Endodermal cell (in vitro differentiated cells): ENCODE measurements around the gene NADSYN1. TPM values are rescaled to one million over a fixed set of nuclear protein-coding genes. Genes with fewer than 3 reads are reported as not detected.

Experiments used
- DNase-seq: peaks from one replicate; pipeline ENCODE4 v3.0.0-alpha.2; 2017
- H3K27ac ChIP-seq: 2 replicates; pipeline ENCODE4 v1.5.1; 2013; ENCODE audit warnings: mild to moderate bottlenecking, low read depth, low read length, moderate library complexity
- H3K27me3 ChIP-seq: 2 replicates; pipeline ENCODE4 v1.6.1; 2013; ENCODE audit warnings: mild to moderate bottlenecking, low read length, moderate library complexity; ENCODE audit not compliant: insufficient read depth, control insufficient read depth, poor library complexity, severe bottlenecking
- H3K36me3 ChIP-seq: 2 replicates; pipeline ENCODE4 v1.7.0; 2013; ENCODE audit warnings: mild to moderate bottlenecking, low read length, moderate library complexity; ENCODE audit not compliant: control insufficient read depth, insufficient read depth
- H3K4me1 ChIP-seq: one replicate; pipeline ENCODE4 v1.7.0; 2013; ENCODE audit warnings: low read length; ENCODE audit not compliant: control insufficient read depth, insufficient read depth
- H3K4me3 ChIP-seq: 2 replicates; pipeline ENCODE4 v1.5.1; 2013; ENCODE audit warnings: mild to moderate bottlenecking, low read length, moderate library complexity
- H3K9ac ChIP-seq: 2 replicates; pipeline ENCODE4 v1.6.1; 2013; ENCODE audit warnings: mild to moderate bottlenecking, low read length, moderate library complexity; ENCODE audit not compliant: poor library complexity, severe bottlenecking; ENCODE audit errors: extremely low read depth
- H3K9me3 ChIP-seq: 2 replicates; pipeline ENCODE4 v1.6.1; 2013; ENCODE audit warnings: mild to moderate bottlenecking, low read length, moderate library complexity; ENCODE audit not compliant: control insufficient read depth
- H3K27ac Mint-ChIP-seq: 2 replicates; pipeline ENCODE4 v1.8.0; 2020; ENCODE audit warnings: mixed read lengths
- H3K27me3 Mint-ChIP-seq: 2 replicates; pipeline ENCODE4 v1.8.0; 2021; ENCODE audit warnings: mild to moderate bottlenecking, mixed read lengths; ENCODE audit not compliant: insufficient read depth
- H3K36me3 Mint-ChIP-seq: 2 replicates; pipeline ENCODE4 v1.8.0; 2020; ENCODE audit warnings: low read depth, mixed read lengths
- H3K4me1 Mint-ChIP-seq: 2 replicates; pipeline ENCODE4 v1.8.0; 2020; ENCODE audit warnings: mixed read lengths
- H3K4me3 Mint-ChIP-seq: 2 replicates; pipeline ENCODE4 v1.8.0; 2020; ENCODE audit warnings: mild to moderate bottlenecking, moderate library complexity, mixed read lengths
- H3K9me3 Mint-ChIP-seq: 2 replicates; pipeline ENCODE4 v1.8.0; 2020; ENCODE audit warnings: mild to moderate bottlenecking, mixed read lengths
- WGBS, 2 experiments: methylation state at CpG; one replicate each; pipeline versions ENCODE4 v1.1.5 to v1.1.7; 2013; ENCODE audit warnings: missing lambda C conversion rate in 2 of 2, mixed read lengths in 1 of 2; ENCODE audit not compliant: insufficient coverage in 1 of 2, insufficient read length in 1 of 2; 5-methylcytosine and 5-hydroxymethylcytosine counted together
- total RNA-seq, 2 donors: library from RNA; stranded (reverse); fragmentation: NEBNext Ultra II Directional in 1 of 2; extraction: Animal tissue kit (Norgen Biotek cat#: 25700) in 1 of 2; gene quantifications; 2 replicates in 1 of 2; 3 replicates in 1 of 2; pipeline ENCODE4 v1.2.1, GENCODE V29; 2021
- TF ChIP-seq, protein P1 (sequence below): fragments of 200-600 bp; sonication (generic); conservative IDR thresholded peaks from 2 replicates; pipeline ENCODE4 v1.5.0; 2021; ENCODE audit warnings: antibody characterized with exemption, mild to moderate bottlenecking

The NADSYN1 gene
- total RNA-seq, 2 donors from 2014 or later = 51.9 to 61.6 TPM

DNA sequence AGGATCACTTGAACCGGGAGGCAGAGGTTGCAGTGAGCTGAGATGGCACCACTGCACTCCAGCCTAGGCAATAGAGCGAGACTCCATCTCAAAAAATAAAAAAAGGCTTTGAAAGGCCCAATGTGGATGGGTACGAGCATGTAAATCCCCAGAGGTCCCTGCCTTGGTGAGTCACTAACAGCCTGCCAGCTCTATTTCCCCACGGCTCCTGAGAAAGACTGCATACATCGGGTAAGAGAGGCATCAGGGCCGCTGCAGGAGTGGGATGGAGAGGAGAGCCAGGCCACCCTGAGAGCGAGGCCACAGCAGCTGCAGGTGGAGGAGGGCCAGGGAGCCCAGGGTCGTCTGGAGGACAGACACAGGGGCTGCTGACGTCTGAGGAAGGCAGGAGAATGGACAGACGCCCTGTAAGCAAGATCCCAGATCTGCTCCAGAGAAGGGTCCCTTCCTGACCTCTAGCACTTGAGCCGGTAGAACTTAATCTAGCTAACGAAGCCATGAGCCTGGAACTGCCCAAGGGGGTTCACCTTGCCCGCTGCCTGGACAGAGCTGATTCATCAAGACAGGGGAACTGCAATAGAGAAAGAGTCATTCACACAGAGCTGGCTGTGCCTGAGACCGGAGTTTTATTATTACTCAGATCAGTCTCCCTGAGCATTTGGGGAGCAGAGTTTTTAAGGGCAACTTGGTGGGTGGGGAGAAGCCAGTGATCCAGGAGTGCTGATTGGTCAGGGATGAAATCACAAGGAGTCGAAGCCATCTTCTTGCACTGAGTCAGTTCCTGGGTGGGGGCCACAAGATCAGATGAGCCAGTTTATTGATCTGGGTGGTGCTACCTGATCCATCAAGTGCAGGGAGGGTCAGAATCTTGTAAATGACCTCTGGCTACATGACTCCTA lies 90.1 kb downstream of the NADSYN1 start:
- TF ChIP-seq, protein P1, sequence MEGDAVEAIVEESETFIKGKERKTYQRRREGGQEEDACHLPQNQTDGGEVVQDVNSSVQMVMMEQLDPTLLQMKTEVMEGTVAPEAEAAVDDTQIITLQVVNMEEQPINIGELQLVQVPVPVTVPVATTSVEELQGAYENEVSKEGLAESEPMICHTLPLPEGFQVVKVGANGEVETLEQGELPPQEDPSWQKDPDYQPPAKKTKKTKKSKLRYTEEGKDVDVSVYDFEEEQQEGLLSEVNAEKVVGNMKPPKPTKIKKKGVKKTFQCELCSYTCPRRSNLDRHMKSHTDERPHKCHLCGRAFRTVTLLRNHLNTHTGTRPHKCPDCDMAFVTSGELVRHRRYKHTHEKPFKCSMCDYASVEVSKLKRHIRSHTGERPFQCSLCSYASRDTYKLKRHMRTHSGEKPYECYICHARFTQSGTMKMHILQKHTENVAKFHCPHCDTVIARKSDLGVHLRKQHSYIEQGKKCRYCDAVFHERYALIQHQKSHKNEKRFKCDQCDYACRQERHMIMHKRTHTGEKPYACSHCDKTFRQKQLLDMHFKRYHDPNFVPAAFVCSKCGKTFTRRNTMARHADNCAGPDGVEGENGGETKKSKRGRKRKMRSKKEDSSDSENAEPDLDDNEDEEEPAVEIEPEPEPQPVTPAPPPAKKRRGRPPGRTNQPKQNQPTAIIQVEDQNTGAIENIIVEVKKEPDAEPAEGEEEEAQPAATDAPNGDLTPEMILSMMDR = no peak
- Histone ChIP-seq H3K27ac (no peak overlapping the region), H3K4me3 (no peak overlapping the region), H3K36me3 (no peaks in the 10 kb centered on the region), H3K9ac (no peak overlapping the region), H3K4me1 (peaks cover 19% of the 10 kb centered on the region), H3K27me3 (no peaks in the 10 kb centered on the region), H3K9me3 (peaks cover 24% of the 10 kb centered on the region)
- H3K4me3 Mint-ChIP-seq = no peak overlapping the region
- peaks cover 38% of the 10 kb centered on the region for H3K9me3 Mint-ChIP-seq
- H3K4me1 Mint-ChIP-seq = peaks cover 35% of the 10 kb centered on the region
- 92 to 93% methylated on average over 12 to 15 of the region's 15 CpGs for WGBS, 2 experiments
- DNase-seq = no peak
- peaks cover 10% of the 10 kb centered on the region for H3K36me3 Mint-ChIP-seq
- H3K27ac Mint-ChIP-seq = no peak overlapping the region
- H3K27me3 Mint-ChIP-seq = peaks cover 5% of the 10 kb centered on the region

DNA sequence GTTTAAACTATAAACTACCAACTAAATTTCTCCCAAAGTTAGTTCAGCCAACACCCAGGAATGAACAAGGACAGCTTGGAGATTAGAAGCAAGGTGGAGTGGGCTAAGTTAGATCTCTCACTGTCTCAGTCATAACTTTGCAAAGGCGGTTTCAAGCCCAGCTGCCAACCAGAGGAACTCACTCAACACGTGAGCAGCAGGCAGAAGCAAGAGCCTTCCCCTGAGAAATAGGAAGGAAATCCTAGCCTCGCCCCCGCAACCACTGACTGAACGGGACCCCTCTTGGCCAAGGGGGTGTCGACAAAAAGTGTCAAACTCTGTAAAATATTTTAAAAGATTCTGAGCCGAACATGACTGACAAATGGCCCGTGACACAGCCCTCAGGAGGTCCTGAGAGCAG lies 90.9 kb downstream of the NADSYN1 start:
- Histone ChIP-seq H3K4me3 (peak overlapping the region; percentile 51), H3K27ac (no peak overlapping the region), H3K9me3 (peaks cover 24% of the 10 kb centered on the region), H3K36me3 (no peaks in the 10 kb centered on the region), H3K27me3 (no peaks in the 10 kb centered on the region), H3K4me1 (peaks cover 19% of the 10 kb centered on the region), H3K9ac (no peak overlapping the region)
- Mint-ChIP-seq H3K9me3 (peaks cover 38% of the 10 kb centered on the region), H3K27ac (no peak overlapping the region), H3K4me3 (peak overlapping the region; percentile 5), H3K4me1 (peaks cover 31% of the 10 kb centered on the region), H3K36me3 (peaks cover 10% of the 10 kb centered on the region), H3K27me3 (peaks cover 9% of the 10 kb centered on the region)
- TF ChIP-seq, protein P1 = no peak
- 86 to 88% methylated on average over 8 of the region's 8 CpGs for WGBS, 2 experiments
- no peak for DNase-seq

DNA sequence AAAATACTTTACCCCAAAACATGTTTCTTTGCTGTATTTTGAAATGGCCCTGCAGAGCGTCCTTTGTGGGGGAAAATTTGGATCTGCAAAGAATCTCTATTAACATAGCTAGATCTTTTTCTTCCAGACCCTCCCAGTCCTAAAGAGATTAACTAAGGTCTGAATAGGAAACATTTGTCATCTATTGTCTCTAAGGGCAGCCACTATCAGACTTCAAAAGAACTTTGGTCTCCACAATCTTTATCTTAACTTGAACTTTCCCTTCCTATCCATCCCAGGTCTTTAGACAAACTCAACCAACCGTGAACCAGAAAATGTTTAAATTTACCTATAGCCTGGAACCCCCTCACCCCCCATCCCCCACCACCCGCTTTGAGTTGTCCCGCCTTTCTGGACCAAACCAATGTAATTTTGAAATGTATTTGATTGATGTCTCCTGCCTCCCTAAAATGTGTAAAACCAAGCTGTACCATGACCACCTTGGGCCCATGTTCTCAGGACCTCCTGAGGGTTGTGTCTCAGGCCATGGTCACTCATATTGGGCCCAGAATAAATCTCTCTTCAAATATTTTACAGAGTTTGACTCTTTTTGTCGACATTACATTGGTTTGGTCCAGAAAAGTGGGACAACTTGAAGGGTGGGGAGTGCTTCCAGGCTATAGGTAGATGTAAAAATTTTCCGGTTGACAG lies 91.7 kb downstream of the NADSYN1 start:
- H3K36me3 ChIP-seq = no peaks in the 10 kb centered on the region
- TF ChIP-seq, protein P1 = no peak
- no peak overlapping the region for H3K27ac ChIP-seq
- peaks cover 17% of the 10 kb centered on the region for H3K27me3 Mint-ChIP-seq
- no peaks in the 10 kb centered on the region for H3K27me3 ChIP-seq
- WGBS, 2 experiments = 64 to 68% methylated on average over 3 of the region's 6 CpGs
- H3K9me3 Mint-ChIP-seq = peaks cover 36% of the 10 kb centered on the region
- no peak for DNase-seq
- peaks cover 24% of the 10 kb centered on the region for H3K9me3 ChIP-seq
- peak overlapping the region; percentile 16 for H3K27ac Mint-ChIP-seq
- H3K4me1 Mint-ChIP-seq = peaks cover 25% of the 10 kb centered on the region
- no peak overlapping the region for H3K9ac ChIP-seq
- H3K4me3 ChIP-seq = peak overlapping the region; percentile 51
- peaks cover 10% of the 10 kb centered on the region for H3K36me3 Mint-ChIP-seq
- H3K4me1 ChIP-seq = peaks cover 19% of the 10 kb centered on the region
- peak overlapping the region; percentile 5 for H3K4me3 Mint-ChIP-seq
